HG03097 (cell line): ENCODE data around the gene RABEP2.
A peak's percentile ranks its signal among the peaks of the same experiment; 100 is the strongest.
"Not testable (repeated sequence)": the region's sequence is repeated elsewhere in the genome, so short reads cannot be mapped to it uniquely, and the experiment has no call there.

Source experiments
- ATAC-seq: cut with Tn5 transposase; IDR thresholded peaks from one replicate; pipeline ENCODE4 v1.9.1; 2021; ENCODE audit not compliant: unreplicated experiment, low FRiP score

The RABEP2 gene

GRCh38 chr16:28935346-28935745 is 10.3 kb upstream of the RABEP2 start:
- no peak for ATAC-seq

GRCh38 chr16:28933171-28933570 is 8.1 kb upstream of the RABEP2 start:
- ATAC-seq = no peak

- no peak for ATAC-seq
These were observed 7.5 kb upstream of the RABEP2 start for GRCh38 chr16:28932339-28933141.

- no peak for ATAC-seq
These were observed 6.8 kb upstream of the RABEP2 start, which contains the start of gene CD19 for GRCh38 chr16:28931801-28932225. Gene CD19, plus strand, starts transcription at chr16:28931971. Its CDS starts 30 bp downstream, at chr16:28932001.

- ATAC-seq = peak; percentile 55
These were observed 5.6 kb upstream of the RABEP2 start for GRCh38 chr16:28930652-28931051.

GRCh38 chr16:28930203-28930602 is 5.2 kb upstream of the RABEP2 start:
- ATAC-seq = no peak

- no peak for ATAC-seq
These were observed 2.8 kb upstream of the RABEP2 start for GRCh38 chr16:28927815-28928214.

GRCh38 chr16:28926284-28926683 is 1.2 kb upstream of the RABEP2 start:
- not testable (repeated sequence) for ATAC-seq

GRCh38 chr16:28925386-28926228 is 569 bp upstream of the RABEP2 start:
- ATAC-seq = peak; percentile 40

GRCh38 chr16:28924399-28924761 is 658 bp downstream of the RABEP2 start:
- ATAC-seq = peak; percentile 12

GRCh38 chr16:28923652-28924398 is 1.2 kb downstream of the RABEP2 start:
- peak; percentile 36 for ATAC-seq

GRCh38 chr16:28923231-28923587 is 1.8 kb downstream of the RABEP2 start:
- no peak for ATAC-seq

GRCh38 chr16:28918698-28919097 is 6.3 kb downstream of the RABEP2 start:
- no peak for ATAC-seq

GRCh38 chr16:28917095-28917494 is 7.9 kb downstream of the RABEP2 start:
- ATAC-seq = no peak

- ATAC-seq = no peak
These were observed 9.9 kb downstream of the RABEP2 start for GRCh38 chr16:28915181-28915580.

GRCh38 chr16:28913946-28914724 is 10.9 kb downstream of the RABEP2 start:
- ATAC-seq = no peak

GRCh38 chr16:28912558-28912957 is 12.5 kb downstream of the RABEP2 start:
- ATAC-seq = no peak

GRCh38 chr16:28910086-28911031 is 14.7 kb downstream of the RABEP2 start:
- no peak for ATAC-seq

GRCh38 chr16:28905800-28906372 is 19.2 kb downstream of the RABEP2 start:
- no peak for ATAC-seq
